Measurements from ENCODE around the gene C17orf100. TPM values are rescaled to one million over a fixed set of nuclear protein-coding genes. Genes with fewer than 3 reads are reported as not detected.

Gene C17orf100
- polyA plus RNA-seq, 1 experiment, result 2.4 TPM

- POLR2A ChIA-PET, result no interaction called here
Observed at GRCh38 chr17:6630390-6630789, 21.2 kb upstream of the C17orf100 start.

GRCh38 chr17:6632530-6632929 is 19.0 kb upstream of the C17orf100 start:
- Histone ChIP-seq H3K4me3 (ENCODE audit: low read depth, low read length) (no peak overlapping the region), H3K36me3 (ENCODE audit: control insufficient read depth, insufficient read depth, low read length) (peaks cover 2% of the 10 kb centered on the region; the same call in 1 of the 2 replicates), H3K27me3 (ENCODE audit: control insufficient read depth, insufficient read depth, low read length) (no peaks in the 10 kb centered on the region)
- DNase-seq (ENCODE audit: low read depth), result no peak
- POLR2A ChIA-PET, result no interaction called here
- no peak for TF ChIP-seq CTCF (IDR thresholded peaks at IDR 0.05; ENCODE audit: insufficient read depth, low read depth, low read length)
- CTCF ChIA-PET, result no interaction called here

More at GRCh38 chr17:6630390-6630789, 21.2 kb upstream of the C17orf100 start:
- no peak for TF ChIP-seq CTCF (IDR thresholded peaks at IDR 0.05; ENCODE audit: insufficient read depth, low read depth, low read length)
- CTCF ChIA-PET, result interaction anchor here (1.0 to 1.5 kb wide), 2 partner anchors 12 kb away, joined by 3 to 4 read pairs; no protein-coding TSS in a partner anchor
- Histone ChIP-seq H3K36me3 (ENCODE audit: control insufficient read depth, insufficient read depth, low read length) (peaks cover 2% of the 10 kb centered on the region; the same call in 1 of the 2 replicates), H3K4me3 (ENCODE audit: low read depth, low read length) (no peak overlapping the region), H3K27me3 (ENCODE audit: control insufficient read depth, insufficient read depth, low read length) (no peaks in the 10 kb centered on the region)
- DNase-seq (ENCODE audit: low read depth), result no peak

- Histone ChIP-seq H3K4me3 (ENCODE audit: low read depth, low read length) (no peak overlapping the region), H3K27me3 (ENCODE audit: control insufficient read depth, insufficient read depth, low read length) (no peaks in the 10 kb centered on the region), H3K36me3 (ENCODE audit: control insufficient read depth, insufficient read depth, low read length) (peaks cover 2% of the 10 kb centered on the region; the same call in 1 of the 2 replicates)
- CTCF ChIA-PET, result no interaction called here
- DNase-seq (ENCODE audit: low read depth), result no peak
- TF ChIP-seq CTCF (IDR thresholded peaks at IDR 0.05; ENCODE audit: insufficient read depth, low read depth, low read length), result no peak
- POLR2A ChIA-PET, result no interaction called here
Observed at GRCh38 chr17:6633263-6633662, 18.3 kb upstream of the C17orf100 start.

- CTCF ChIA-PET, result interaction anchor here (1.5 kb wide), 1 partner anchor 163 kb away, joined by 6 read pairs; no protein-coding TSS in a partner anchor
- DNase-seq (ENCODE audit: low read depth), result no peak
Observed at GRCh38 chr17:6636105-6636504, 15.5 kb upstream of the C17orf100 start.

More at GRCh38 chr17:6636105-6636504, 15.5 kb upstream of the C17orf100 start:
- no peaks in the 10 kb centered on the region for H3K27me3 ChIP-seq (ENCODE audit: control insufficient read depth, insufficient read depth, low read length)
- H3K36me3 ChIP-seq (ENCODE audit: control insufficient read depth, insufficient read depth, low read length), result peaks cover 2% of the 10 kb centered on the region; the same call in 1 of the 2 replicates
- no peak for TF ChIP-seq CTCF (IDR thresholded peaks at IDR 0.05; ENCODE audit: insufficient read depth, low read depth, low read length)
- POLR2A ChIA-PET, result no interaction called here
- H3K4me3 ChIP-seq (ENCODE audit: low read depth, low read length), result no peak overlapping the region
